ENCODE measurements around the gene PERM1.
A peak's percentile ranks its signal among the peaks of the same experiment; 100 is the strongest.

Gene PERM1

DNA sequence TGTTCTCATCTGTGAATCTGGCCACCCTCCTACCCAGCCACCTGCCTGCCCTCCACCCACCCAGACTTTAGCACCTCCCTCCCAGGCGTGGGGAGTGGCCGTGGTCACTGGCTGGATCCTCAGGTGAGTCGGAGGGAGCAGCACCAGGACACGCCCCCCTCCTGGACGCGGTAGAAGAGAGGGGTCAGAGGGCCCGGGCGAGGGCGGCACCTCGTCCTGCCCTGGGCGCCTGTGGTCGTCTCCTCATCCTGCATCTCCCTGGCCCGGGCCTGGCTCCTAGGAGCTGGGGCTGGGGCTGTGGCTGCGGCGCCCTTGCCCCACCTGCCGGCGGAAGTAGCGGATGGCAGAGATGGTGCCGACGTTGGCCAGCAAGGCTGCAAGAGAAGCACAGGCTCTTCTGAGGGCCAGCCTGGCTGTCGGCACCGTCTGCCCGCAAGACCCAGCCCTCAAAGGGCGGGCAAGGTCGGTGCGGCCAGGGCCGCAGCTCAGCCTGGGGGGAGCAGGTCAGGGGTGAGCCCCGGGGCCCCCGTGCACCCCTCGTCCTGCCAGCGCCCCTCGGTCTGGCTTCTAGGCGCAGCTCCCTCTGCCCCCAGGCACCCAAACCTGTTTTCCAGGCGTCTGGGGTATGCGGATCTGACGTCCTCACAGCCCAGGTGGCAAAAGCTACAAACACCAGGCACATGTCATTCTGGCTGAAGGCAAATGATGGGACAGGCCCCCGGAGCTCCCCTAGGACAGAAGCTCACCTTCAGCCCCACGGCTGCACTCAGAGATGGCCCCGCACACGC lies 5.8 kb downstream of the PERM1 start:
- TF ChIP-seq, protein P1, sequence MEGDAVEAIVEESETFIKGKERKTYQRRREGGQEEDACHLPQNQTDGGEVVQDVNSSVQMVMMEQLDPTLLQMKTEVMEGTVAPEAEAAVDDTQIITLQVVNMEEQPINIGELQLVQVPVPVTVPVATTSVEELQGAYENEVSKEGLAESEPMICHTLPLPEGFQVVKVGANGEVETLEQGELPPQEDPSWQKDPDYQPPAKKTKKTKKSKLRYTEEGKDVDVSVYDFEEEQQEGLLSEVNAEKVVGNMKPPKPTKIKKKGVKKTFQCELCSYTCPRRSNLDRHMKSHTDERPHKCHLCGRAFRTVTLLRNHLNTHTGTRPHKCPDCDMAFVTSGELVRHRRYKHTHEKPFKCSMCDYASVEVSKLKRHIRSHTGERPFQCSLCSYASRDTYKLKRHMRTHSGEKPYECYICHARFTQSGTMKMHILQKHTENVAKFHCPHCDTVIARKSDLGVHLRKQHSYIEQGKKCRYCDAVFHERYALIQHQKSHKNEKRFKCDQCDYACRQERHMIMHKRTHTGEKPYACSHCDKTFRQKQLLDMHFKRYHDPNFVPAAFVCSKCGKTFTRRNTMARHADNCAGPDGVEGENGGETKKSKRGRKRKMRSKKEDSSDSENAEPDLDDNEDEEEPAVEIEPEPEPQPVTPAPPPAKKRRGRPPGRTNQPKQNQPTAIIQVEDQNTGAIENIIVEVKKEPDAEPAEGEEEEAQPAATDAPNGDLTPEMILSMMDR (IDR thresholded peaks at IDR 0.05; ENCODE audit: low read depth, low read length, missing control alignments) = peak; percentile 65
- no peak for DNase-seq (ENCODE audit: low read depth)
- peak overlapping the region; percentile 9; the same call in 1 of the 2 replicates for H3K4me3 ChIP-seq (ENCODE audit: low read depth, low read length)

DNA sequence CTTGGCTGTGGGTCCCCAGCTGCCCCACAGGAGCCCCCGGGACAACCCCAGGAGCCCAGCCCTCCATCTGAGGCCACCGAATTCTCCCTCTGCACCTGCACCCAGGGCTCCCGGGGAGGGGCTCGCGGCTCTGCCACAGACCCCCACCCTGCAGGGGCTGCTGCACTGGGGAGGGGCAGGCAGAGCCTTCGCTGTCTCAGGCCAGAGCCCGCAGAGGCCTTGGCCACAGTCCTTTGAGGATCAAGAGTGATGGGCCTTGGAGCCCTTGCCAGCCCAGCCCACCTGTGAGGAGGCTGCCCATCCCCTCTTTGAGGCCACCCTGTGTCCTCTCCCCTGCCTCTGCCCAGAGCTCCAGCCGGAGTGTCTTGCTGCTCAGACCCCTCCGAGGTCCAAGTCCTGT lies 6.5 kb downstream of the PERM1 start:
- H3K4me3 ChIP-seq (ENCODE audit: low read depth, low read length) = no peak overlapping the region
- no peak for DNase-seq (ENCODE audit: low read depth)
- TF ChIP-seq, protein P1 (IDR thresholded peaks at IDR 0.05; ENCODE audit: low read depth, low read length, missing control alignments) = no peak

DNA sequence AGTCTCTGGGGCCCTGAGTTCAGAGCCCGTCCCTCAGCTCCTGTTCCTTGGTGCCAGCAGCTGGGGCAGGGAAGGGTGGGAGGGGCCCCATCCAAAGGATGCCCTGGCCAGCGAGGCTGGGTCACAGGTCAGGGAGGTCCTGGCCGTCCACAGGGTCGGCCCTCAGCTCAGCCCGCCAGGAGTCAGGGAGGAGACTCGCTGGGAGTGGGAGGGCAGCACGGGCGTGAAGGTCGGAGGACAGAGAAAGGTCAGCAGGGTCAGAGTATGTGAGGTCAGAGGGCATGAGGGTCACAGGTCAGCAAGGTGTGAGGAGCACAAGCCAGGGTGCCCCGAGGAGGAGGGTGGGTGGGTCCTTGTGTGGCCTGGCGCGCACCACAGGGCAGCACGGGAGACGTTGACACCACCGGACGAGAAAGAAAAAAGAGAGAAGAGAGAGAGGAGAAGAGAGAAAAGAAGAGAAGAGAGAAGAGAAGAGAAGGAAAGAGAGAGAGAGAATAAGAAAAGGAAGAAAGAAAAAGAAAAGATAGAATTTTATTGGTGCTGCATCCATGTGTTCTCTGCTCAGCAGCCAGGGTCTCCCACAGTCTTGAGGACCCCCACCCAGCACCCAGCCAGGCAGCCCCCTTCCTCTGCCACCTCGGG lies 7.1 kb downstream of the PERM1 start:
- TF ChIP-seq, protein P1 (IDR thresholded peaks at IDR 0.05; ENCODE audit: low read depth, low read length, missing control alignments) = no peak
- no peak overlapping the region for H3K4me3 ChIP-seq (ENCODE audit: low read depth, low read length)
- no peak for DNase-seq (ENCODE audit: low read depth)

DNA sequence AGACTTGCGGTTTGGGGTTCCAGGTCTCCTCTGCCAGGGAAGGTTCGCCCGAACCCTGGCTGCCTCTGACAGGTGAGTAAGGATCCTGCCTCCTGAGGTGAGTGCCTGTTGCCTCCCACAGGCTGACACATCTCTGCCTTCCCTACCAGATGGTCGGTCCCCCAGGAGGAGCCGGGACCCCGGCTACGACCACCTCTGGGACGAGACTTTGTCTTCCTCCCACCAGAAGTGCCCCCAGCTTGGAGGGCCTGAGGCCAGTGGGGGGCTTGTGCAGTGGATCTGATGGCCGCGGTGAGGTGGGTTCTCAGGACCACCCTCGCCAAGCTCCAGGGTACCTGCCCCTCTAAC lies 7.6 kb downstream of the PERM1 start:
- TF ChIP-seq, protein P1 (IDR thresholded peaks at IDR 0.05; ENCODE audit: low read depth, low read length, missing control alignments) = no peak
- no peak overlapping the region for H3K4me3 ChIP-seq (ENCODE audit: low read depth, low read length)
- DNase-seq (ENCODE audit: low read depth) = no peak

DNA sequence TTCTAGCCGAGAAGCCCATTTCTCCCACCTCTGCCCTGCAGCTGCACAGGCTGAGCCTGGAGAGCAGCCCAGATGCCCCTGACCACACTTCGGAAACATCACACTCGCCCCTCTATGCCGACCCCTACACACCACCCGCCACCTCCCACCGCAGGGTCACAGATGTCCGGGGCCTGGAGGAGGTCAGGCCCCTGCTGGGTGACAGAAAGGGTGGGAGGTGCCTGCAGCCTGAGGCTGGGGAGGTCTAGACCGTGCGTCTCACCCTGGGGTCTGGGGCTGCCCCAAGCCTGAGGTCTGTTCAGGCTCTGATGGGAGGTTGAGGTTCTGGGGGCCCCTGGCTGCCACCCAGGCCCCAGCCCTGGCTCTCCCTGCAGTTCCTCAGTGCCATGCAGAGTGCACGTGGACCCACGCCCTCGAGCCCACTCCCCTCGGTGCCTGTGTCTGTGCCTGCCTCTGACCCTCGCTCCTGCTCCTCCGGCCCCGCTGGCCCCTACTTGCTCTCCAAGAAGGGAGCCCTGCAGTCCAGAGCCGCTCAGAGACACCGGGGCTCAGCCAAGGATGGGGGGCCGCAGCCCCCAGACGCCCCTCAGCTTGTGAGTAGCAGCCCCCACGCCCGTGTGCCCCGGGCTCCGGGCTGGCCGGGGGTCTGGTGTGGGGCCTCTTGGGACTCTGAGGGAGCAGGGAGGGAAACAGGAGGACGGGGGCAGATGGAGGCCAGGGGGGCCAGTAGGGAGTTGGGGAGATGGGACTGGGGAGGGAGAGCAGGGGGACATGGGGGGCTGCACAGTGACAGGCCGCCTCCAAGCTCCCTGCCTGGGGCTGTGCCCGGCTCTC lies 8.2 kb downstream of the PERM1 start:
- no peak for DNase-seq (ENCODE audit: low read depth)
- no peak overlapping the region for H3K4me3 ChIP-seq (ENCODE audit: low read depth, low read length)
- TF ChIP-seq, protein P1 (IDR thresholded peaks at IDR 0.05; ENCODE audit: low read depth, low read length, missing control alignments) = no peak

DNA sequence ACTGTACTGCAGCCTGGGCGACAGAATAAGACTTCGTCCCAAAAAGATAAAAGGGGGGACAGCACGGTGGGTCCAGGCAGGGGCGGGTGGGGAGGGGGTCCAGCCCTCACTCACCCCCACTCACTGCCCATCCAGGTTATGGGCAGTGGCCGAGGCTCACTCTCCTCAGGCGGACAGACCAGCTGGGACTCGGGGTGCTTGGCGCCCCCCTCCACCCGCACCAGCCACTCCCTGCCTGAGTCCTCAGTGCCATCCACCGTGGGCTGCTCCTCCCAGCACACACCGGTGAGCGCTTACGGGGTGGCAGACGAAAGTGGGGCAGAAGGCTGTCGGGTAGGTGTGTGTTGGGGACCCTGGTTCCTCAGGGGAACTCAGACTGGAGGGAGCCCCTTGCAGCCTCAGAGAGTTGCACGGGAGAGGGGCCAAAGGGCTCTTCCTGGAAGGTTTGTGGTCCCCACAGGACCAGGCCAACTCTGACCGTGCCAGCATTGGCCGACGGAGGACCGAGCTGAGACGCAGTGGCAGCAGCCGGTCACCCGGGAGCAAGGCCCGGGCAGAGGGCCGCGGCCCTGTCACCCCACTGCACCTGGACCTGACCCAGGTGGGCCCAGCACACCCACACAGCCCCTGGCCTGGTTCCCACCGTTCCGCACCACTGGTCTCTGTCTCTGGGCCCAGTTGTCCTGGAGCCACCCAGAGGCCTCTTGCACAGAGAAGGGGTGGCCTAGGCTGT lies 9.0 kb downstream of the PERM1 start:
- TF ChIP-seq, protein P1 (IDR thresholded peaks at IDR 0.05; ENCODE audit: low read depth, low read length, missing control alignments) = no peak
- no peak for DNase-seq (ENCODE audit: low read depth)
- no peak overlapping the region for H3K4me3 ChIP-seq (ENCODE audit: low read depth, low read length)

All from GM12864 (cell line).